Central memory CD8-positive, alpha-beta T cell (primary cell): Measurements from ENCODE around the gene DSCAM.
"Not testable (repeated sequence)": the region's sequence is repeated elsewhere in the genome, so short reads cannot be mapped to it uniquely, and the experiment has no call there.

Experiments used
- ATAC-seq: fragments of 150-1000 bp; cut with Tn5 transposase; replicated peaks from 2 replicates; pipeline ENCODE4 v1.10.0; 2022; ENCODE audit warnings: mild to moderate bottlenecking, moderate FRiP score, moderate number of reproducible peaks; ENCODE audit not compliant: poor library complexity, severe bottlenecking; ENCODE audit errors: extremely low read depth
- DNase-seq, 2 donors: peaks; one replicate each; pipeline ENCODE4 v3.0.0; 2021; ENCODE audit warnings: low spot score in 2 of 2
- H3K27ac Mint-ChIP-seq: one replicate; pipeline ENCODE4 v1.8.0; 2022; ENCODE audit warnings: low read depth, mild to moderate bottlenecking, moderate library complexity, mixed read lengths
- H3K27me3 Mint-ChIP-seq: one replicate; pipeline ENCODE4 v1.8.0; 2022; ENCODE audit warnings: mixed read lengths
- H3K36me3 Mint-ChIP-seq: one replicate; pipeline ENCODE4 v1.8.0; 2022; ENCODE audit warnings: mild to moderate bottlenecking, moderate library complexity, mixed read lengths; ENCODE audit not compliant: insufficient read depth
- H3K4me1 Mint-ChIP-seq: one replicate; pipeline ENCODE4 v1.8.0; 2022; ENCODE audit warnings: mixed read lengths
- H3K4me3 Mint-ChIP-seq: one replicate; pipeline ENCODE4 v1.8.0; 2022; ENCODE audit warnings: mild to moderate bottlenecking, moderate library complexity, mixed read lengths
- H3K9me3 Mint-ChIP-seq: one replicate; pipeline ENCODE4 v1.8.0; 2022; ENCODE audit warnings: mixed read lengths

The DSCAM gene

GRCh38 chr21:40457741-40458140 is 389.2 kb downstream of the DSCAM start:
- H3K27me3 Mint-ChIP-seq: no peaks in the 10 kb centered on the region
- ATAC-seq (no peak), DNase-seq (no peak)
- peaks cover 15% of the 10 kb centered on the region for H3K9me3 Mint-ChIP-seq
- no peak overlapping the region for H3K4me3 Mint-ChIP-seq
- H3K27ac Mint-ChIP-seq: no peak overlapping the region
- no peaks in the 10 kb centered on the region for H3K36me3 Mint-ChIP-seq
- no peaks in the 10 kb centered on the region for H3K4me1 Mint-ChIP-seq

- DNase-seq (no peak), ATAC-seq (no peak)
- H3K4me1 Mint-ChIP-seq: no peaks in the 10 kb centered on the region
- H3K27me3 Mint-ChIP-seq: no peaks in the 10 kb centered on the region
- peaks cover 15% of the 10 kb centered on the region for H3K9me3 Mint-ChIP-seq
- no peak overlapping the region for H3K27ac Mint-ChIP-seq
- H3K36me3 Mint-ChIP-seq: no peaks in the 10 kb centered on the region
- no peak overlapping the region for H3K4me3 Mint-ChIP-seq
Measured at GRCh38 chr21:40454057-40454456, 392.9 kb downstream of the DSCAM start.

DNA sequence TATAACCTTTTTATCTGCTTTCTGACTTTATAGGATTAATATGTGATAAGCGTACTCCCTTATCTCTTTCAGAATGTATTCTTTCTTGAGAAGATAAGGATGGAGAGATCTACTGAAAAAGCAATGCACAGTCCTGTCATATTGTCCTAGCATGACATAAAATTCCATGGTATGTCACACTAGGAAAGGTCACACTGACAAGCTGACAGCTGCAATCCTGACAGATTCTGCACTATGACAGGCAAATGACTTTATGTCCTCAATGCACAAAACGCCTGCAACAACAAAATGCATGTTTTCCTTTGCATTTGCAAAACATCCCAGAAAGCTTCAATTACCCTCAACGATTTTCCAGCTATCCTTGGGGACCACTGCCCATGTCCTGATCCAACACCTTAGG is 393.8 kb downstream of the DSCAM start:
- Mint-ChIP-seq H3K27me3 (no peaks in the 10 kb centered on the region), H3K9me3 (peaks cover 15% of the 10 kb centered on the region), H3K4me1 (no peaks in the 10 kb centered on the region), H3K27ac (no peak overlapping the region), H3K36me3 (no peaks in the 10 kb centered on the region), H3K4me3 (no peak overlapping the region)
- ATAC-seq: no peak
- DNase-seq: no peak

DNA sequence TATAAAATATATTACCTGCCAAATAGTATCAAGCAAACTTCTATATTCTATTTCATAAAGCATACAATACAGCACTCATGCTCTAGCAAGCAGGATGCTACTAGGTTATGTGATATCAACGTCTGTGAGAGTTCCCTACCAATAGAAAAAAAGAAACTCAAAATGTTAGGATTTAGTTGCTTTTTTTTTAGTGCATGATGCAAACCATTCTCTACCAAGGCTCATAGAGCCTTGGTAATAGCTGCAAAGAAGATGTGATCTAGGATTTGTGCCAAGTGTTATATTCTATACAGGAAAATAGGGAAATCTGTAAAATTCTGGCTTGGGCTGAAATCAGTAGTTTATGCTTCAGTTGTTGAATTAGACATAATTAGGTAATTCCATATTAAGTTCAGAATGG is 394.4 kb downstream of the DSCAM start:
- no peaks in the 10 kb centered on the region for H3K4me1 Mint-ChIP-seq
- H3K27ac Mint-ChIP-seq: no peak overlapping the region
- ATAC-seq (no peak), DNase-seq (no peak)
- peaks cover 15% of the 10 kb centered on the region for H3K9me3 Mint-ChIP-seq
- H3K36me3 Mint-ChIP-seq: no peaks in the 10 kb centered on the region
- no peak overlapping the region for H3K4me3 Mint-ChIP-seq
- no peaks in the 10 kb centered on the region for H3K27me3 Mint-ChIP-seq

- H3K4me1 Mint-ChIP-seq: no peaks in the 10 kb centered on the region
- H3K4me3 Mint-ChIP-seq: no peak overlapping the region
- ATAC-seq: no peak
- H3K9me3 Mint-ChIP-seq: peaks cover 7% of the 10 kb centered on the region
- no peak for DNase-seq
- no peaks in the 10 kb centered on the region for H3K36me3 Mint-ChIP-seq
- H3K27ac Mint-ChIP-seq: no peak overlapping the region
- H3K27me3 Mint-ChIP-seq: no peaks in the 10 kb centered on the region
Measured at GRCh38 chr21:40447016-40447415, 399.9 kb downstream of the DSCAM start.

DNA sequence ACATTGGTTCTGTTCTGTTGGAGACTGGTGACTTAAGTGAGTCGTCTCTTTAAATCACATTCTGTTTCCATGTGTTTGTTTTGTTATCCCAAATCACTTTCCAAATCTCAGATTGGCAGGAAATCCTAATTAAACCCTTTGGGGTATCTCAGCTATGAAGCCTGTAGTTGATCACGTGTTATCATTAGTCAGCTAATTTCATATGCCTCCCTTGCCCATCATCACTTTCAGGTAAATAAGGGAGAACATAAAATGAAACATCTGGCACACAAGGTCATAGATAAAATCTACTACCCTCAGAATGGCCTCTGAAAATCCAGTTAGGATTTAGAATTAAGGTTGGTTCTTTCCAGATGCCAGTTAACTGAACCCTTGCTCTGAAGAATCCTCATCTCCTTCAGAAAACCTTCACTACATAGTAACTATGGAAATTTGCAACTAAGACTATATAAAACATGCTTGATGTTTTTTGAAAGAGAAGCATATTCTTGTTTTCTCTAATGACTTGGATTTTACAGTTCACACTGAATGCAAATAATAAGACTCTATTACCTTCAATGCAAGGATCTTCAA is 401.5 kb downstream of the DSCAM start:
- Mint-ChIP-seq H3K36me3 (no peaks in the 10 kb centered on the region), H3K4me1 (no peaks in the 10 kb centered on the region), H3K27me3 (no peaks in the 10 kb centered on the region), H3K4me3 (no peak overlapping the region), H3K9me3 (peaks cover 7% of the 10 kb centered on the region), H3K27ac (no peak overlapping the region)
- DNase-seq (no peak), ATAC-seq (no peak)

DNA sequence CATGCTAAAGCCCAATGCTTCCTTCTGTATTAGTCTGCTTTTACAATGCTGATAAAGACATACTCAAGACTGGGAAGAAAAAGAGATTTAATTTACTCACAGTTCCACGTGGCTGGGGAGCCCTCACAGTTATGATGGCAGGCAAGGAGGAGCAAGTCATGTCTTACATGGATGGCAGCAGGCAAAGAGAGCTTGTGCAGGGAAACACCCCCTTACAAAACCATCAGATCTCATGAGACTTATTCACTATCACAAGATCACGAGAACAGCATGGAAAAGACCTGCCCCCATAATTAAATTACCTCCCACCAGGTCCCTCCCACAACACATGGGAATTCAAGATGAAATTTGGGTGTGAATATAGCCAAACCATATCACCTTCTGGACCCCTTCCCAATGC is 407.4 kb downstream of the DSCAM start:
- not testable (repeated sequence) for H3K27ac Mint-ChIP-seq, H3K4me1 Mint-ChIP-seq, ATAC-seq, H3K27me3 Mint-ChIP-seq, H3K4me3 Mint-ChIP-seq, DNase-seq, H3K36me3 Mint-ChIP-seq
- H3K9me3 Mint-ChIP-seq: peaks cover 10% of the 10 kb centered on the region

DNA sequence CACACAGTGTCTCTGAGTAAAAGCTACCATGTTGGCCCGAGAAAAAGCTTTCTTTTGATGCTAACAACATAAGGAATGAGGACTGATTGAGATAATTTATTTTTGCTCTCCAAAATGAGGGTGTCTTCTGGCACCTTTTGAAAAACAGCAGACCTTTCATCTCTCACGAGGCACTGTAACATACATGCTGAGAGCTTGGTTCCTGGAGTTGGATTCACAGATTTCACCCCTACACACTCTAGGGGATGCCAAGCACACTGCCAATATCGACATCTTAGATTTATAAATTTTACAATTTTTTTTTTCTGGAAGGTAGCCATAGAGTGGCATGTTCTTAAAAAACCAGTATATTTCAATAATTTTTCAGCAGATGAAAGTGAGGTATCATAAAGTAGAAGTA is 408.3 kb downstream of the DSCAM start:
- Mint-ChIP-seq H3K9me3 (peaks cover 3% of the 10 kb centered on the region), H3K27me3 (no peaks in the 10 kb centered on the region), H3K36me3 (no peaks in the 10 kb centered on the region), H3K27ac (no peak overlapping the region), H3K4me3 (no peak overlapping the region), H3K4me1 (no peaks in the 10 kb centered on the region)
- DNase-seq (no peak), ATAC-seq (no peak)

GRCh38 chr21:40436261-40436660 is 410.7 kb downstream of the DSCAM start:
- DNase-seq (no peak), ATAC-seq (no peak)
- Mint-ChIP-seq H3K4me1 (no peaks in the 10 kb centered on the region), H3K27ac (no peak overlapping the region), H3K27me3 (no peaks in the 10 kb centered on the region), H3K4me3 (no peak overlapping the region), H3K9me3 (peaks cover 5% of the 10 kb centered on the region), H3K36me3 (no peaks in the 10 kb centered on the region)

- Mint-ChIP-seq H3K4me1 (no peaks in the 10 kb centered on the region), H3K36me3 (no peaks in the 10 kb centered on the region), H3K4me3 (no peak overlapping the region), H3K27me3 (no peaks in the 10 kb centered on the region), H3K9me3 (peaks cover 12% of the 10 kb centered on the region), H3K27ac (no peak overlapping the region)
- DNase-seq: no peak
- ATAC-seq: no peak
Measured at GRCh38 chr21:40433538-40433937, 413.4 kb downstream of the DSCAM start.

- H3K36me3 Mint-ChIP-seq: no peaks in the 10 kb centered on the region
Measured at GRCh38 chr21:40425981-40426380, 421.0 kb downstream of the DSCAM start.

GRCh38 chr21:40422896-40423635 is 423.9 kb downstream of the DSCAM start:
- DNase-seq (no peak), ATAC-seq (no peak)
- Mint-ChIP-seq H3K9me3 (peaks cover 10% of the 10 kb centered on the region), H3K36me3 (no peaks in the 10 kb centered on the region), H3K4me3 (no peak overlapping the region), H3K4me1 (no peaks in the 10 kb centered on the region), H3K27ac (no peak overlapping the region), H3K27me3 (no peaks in the 10 kb centered on the region)

More at GRCh38 chr21:40425981-40426380, 421.0 kb downstream of the DSCAM start:
- H3K4me1 Mint-ChIP-seq: no peaks in the 10 kb centered on the region
- no peaks in the 10 kb centered on the region for H3K27me3 Mint-ChIP-seq
- ATAC-seq: no peak
- H3K4me3 Mint-ChIP-seq: no peak overlapping the region
- DNase-seq: no peak
- peaks cover 9% of the 10 kb centered on the region for H3K9me3 Mint-ChIP-seq
- no peak overlapping the region for H3K27ac Mint-ChIP-seq

GRCh38 chr21:40421121-40421520 is 425.8 kb downstream of the DSCAM start:
- Mint-ChIP-seq H3K27me3 (no peaks in the 10 kb centered on the region), H3K4me1 (no peaks in the 10 kb centered on the region), H3K4me3 (no peak overlapping the region), H3K36me3 (no peaks in the 10 kb centered on the region), H3K9me3 (peaks cover 14% of the 10 kb centered on the region), H3K27ac (no peak overlapping the region)
- ATAC-seq (no peak), DNase-seq (no peak)
